Neural progenitor cell (in vitro differentiated cells): ENCODE measurements around the gene ODAD4. TPM values are rescaled to one million over a fixed set of nuclear protein-coding genes. Genes with fewer than 3 reads are reported as not detected.
A peak's percentile ranks its signal among the peaks of the same experiment; 100 is the strongest.

Experiments used
- DNase-seq: peaks from one replicate; pipeline ENCODE4 v3.0.0-alpha.2; 2016; ENCODE audit warnings: low spot score
- H2AFZ ChIP-seq: fragments of 200-600 bp; sonication (generic); replicated peaks from 2 replicates; pipeline ENCODE4 v1.6.1; 2016; ENCODE audit warnings: antibody characterized with exemption
- H3F3A ChIP-seq: fragments of 200-600 bp; sonication (generic); 2 replicates; pipeline ENCODE4 v1.6.1; 2016; ENCODE audit warnings: antibody characterized with exemption, low read depth
- H3K27ac ChIP-seq: fragments of 200-600 bp; sonication (generic); 2 replicates; pipeline ENCODE4 v1.5.1; 2016; ENCODE audit warnings: mild to moderate bottlenecking
- H3K27me3 ChIP-seq: fragments of 200-600 bp; sonication (generic); 2 replicates; pipeline ENCODE4 v1.6.1; 2016; ENCODE audit warnings: mild to moderate bottlenecking, moderate library complexity
- H3K36me3 ChIP-seq: fragments of 200-600 bp; sonication (generic); 2 replicates; pipeline ENCODE4 v1.5.1; 2016
- H3K4me1 ChIP-seq: fragments of 200-600 bp; sonication (generic); 2 replicates; pipeline ENCODE4 v1.6.1; 2016; ENCODE audit warnings: mixed run types
- H3K4me2 ChIP-seq: fragments of 200-600 bp; sonication (generic); 2 replicates; pipeline ENCODE4 v1.6.1; 2016
- H3K4me3 ChIP-seq: fragments of 200-600 bp; sonication (generic); 2 replicates; pipeline ENCODE4 v1.5.1; 2016
- H3K79me2 ChIP-seq: fragments of 200-600 bp; sonication (generic); 2 replicates; pipeline ENCODE4 v1.6.1; 2016; ENCODE audit warnings: low read depth
- H3K9ac ChIP-seq: fragments of 200-600 bp; sonication (generic); 2 replicates; pipeline ENCODE4 v1.6.1; 2016
- H3K9me3 ChIP-seq: fragments of 200-600 bp; sonication (generic); 2 replicates; pipeline ENCODE4 v1.5.1; 2016; ENCODE audit warnings: low read depth
- H4K20me1 ChIP-seq: fragments of 200-600 bp; sonication (generic); 2 replicates; pipeline ENCODE4 v1.6.1; 2016; ENCODE audit warnings: low read depth
- H3K27ac Mint-ChIP-seq: 3 replicates; pipeline ENCODE4 v1.8.0; 2021; ENCODE audit warnings: mixed read lengths
- H3K27me3 Mint-ChIP-seq: 2 replicates; pipeline ENCODE4 v1.8.0; 2022; ENCODE audit warnings: low read depth, mild to moderate bottlenecking, inconsistent platforms, moderate library complexity, mixed read lengths; ENCODE audit not compliant: insufficient read depth
- H3K36me3 Mint-ChIP-seq: 3 replicates; pipeline ENCODE4 v1.8.0; 2021; ENCODE audit warnings: mixed read lengths
- H3K4me1 Mint-ChIP-seq: 3 replicates; pipeline ENCODE4 v1.8.0; 2021; ENCODE audit warnings: mixed read lengths
- H3K4me3 Mint-ChIP-seq: 3 replicates; pipeline ENCODE4 v1.8.0; 2021; ENCODE audit warnings: mild to moderate bottlenecking, moderate library complexity, mixed read lengths
- H3K9me3 Mint-ChIP-seq: 3 replicates; pipeline ENCODE4 v1.8.0; 2020; ENCODE audit warnings: mixed read lengths
- CTCF ChIP-seq: fragments of 200-600 bp; sonication (generic); IDR thresholded peaks from 2 replicates; pipeline ENCODE4 v1.5.1; 2017; ENCODE audit warnings: antibody characterized with exemption, mild to moderate bottlenecking
- EZH2 ChIP-seq: fragments of 200-600 bp; sonication (generic); IDR thresholded peaks from 2 replicates; pipeline ENCODE4 v1.6.1; 2017; ENCODE audit warnings: antibody characterized with exemption, mild to moderate bottlenecking, moderate library complexity
- EZH2phosphoT487 ChIP-seq: fragments of 200-600 bp; sonication (generic); IDR thresholded peaks from 2 replicates; pipeline ENCODE4 v1.6.1; 2017; ENCODE audit warnings: antibody characterized with exemption
- total RNA-seq: library from RNA; depleted of rRNA; stranded (reverse); fragments of >200 nt; gene quantifications from 2 replicates; pipeline ENCODE4 v1.2.3, GENCODE V29; 2015; ENCODE audit warnings: low replicate concordance

ODAD4 gene
- total RNA-seq, 1 donor from 2014 or later: 4.1 TPM

GRCh38 chr17:41967921-41968578 is 37.6 kb downstream of the ODAD4 start:
- peak overlapping the region; percentile 91 for H3K4me2 ChIP-seq
- H3K9me3 Mint-ChIP-seq: no peaks in the 10 kb centered on the region
- peak overlapping the region; percentile 100 for H3K4me3 ChIP-seq
- H4K20me1 ChIP-seq: peaks cover 29% of the 10 kb centered on the region
- peaks cover 20% of the 10 kb centered on the region for H3K36me3 Mint-ChIP-seq
- no peaks in the 10 kb centered on the region for H3K27me3 ChIP-seq
- H3K4me1 ChIP-seq: peaks cover 13% of the 10 kb centered on the region
- peaks cover 10% of the 10 kb centered on the region for H3K27me3 Mint-ChIP-seq
- H3K4me1 Mint-ChIP-seq: peaks cover 23% of the 10 kb centered on the region
- peak overlapping the region; percentile 66 for H3K27ac Mint-ChIP-seq
- TF ChIP-seq CTCF (no peak), EZH2 (no peak), EZH2phosphoT487 (no peak)
- H3K79me2 ChIP-seq: peaks cover 47% of the 10 kb centered on the region
- no peak overlapping the region for H2AFZ ChIP-seq
- H3K9me3 ChIP-seq: no peaks in the 10 kb centered on the region
- no peak overlapping the region for H3K9ac ChIP-seq
- H3K4me3 Mint-ChIP-seq: peak overlapping the region; percentile 84
- peak; percentile 13 for DNase-seq
- peak overlapping the region; percentile 20 for H3K27ac ChIP-seq
- H3K36me3 ChIP-seq: no peaks in the 10 kb centered on the region
- H3F3A ChIP-seq: peaks cover 36% of the 10 kb centered on the region

- Histone ChIP-seq H3K79me2 (peaks cover 47% of the 10 kb centered on the region), H3K4me3 (no peak overlapping the region), H2AFZ (no peak overlapping the region), H3K9me3 (no peaks in the 10 kb centered on the region), H3K4me1 (peaks cover 13% of the 10 kb centered on the region), H3K36me3 (no peaks in the 10 kb centered on the region), H3F3A (peaks cover 36% of the 10 kb centered on the region), H4K20me1 (peaks cover 33% of the 10 kb centered on the region), H3K4me2 (no peak overlapping the region), H3K27ac (no peak overlapping the region), H3K27me3 (no peaks in the 10 kb centered on the region), H3K9ac (no peak overlapping the region)
- Mint-ChIP-seq H3K27me3 (peaks cover 10% of the 10 kb centered on the region), H3K4me3 (peak overlapping the region; percentile 59), H3K9me3 (no peaks in the 10 kb centered on the region), H3K36me3 (peaks cover 20% of the 10 kb centered on the region), H3K4me1 (peaks cover 20% of the 10 kb centered on the region), H3K27ac (no peak overlapping the region)
- TF ChIP-seq EZH2 (no peak), CTCF (no peak), EZH2phosphoT487 (no peak)
- no peak for DNase-seq
Measured at GRCh38 chr17:41968676-41969075, 38.3 kb downstream of the ODAD4 start.

- H3K79me2 ChIP-seq: peaks cover 47% of the 10 kb centered on the region
- H3K4me1 Mint-ChIP-seq: peaks cover 10% of the 10 kb centered on the region
- no peak for DNase-seq
- no peaks in the 10 kb centered on the region for H3K9me3 ChIP-seq
- peaks cover 39% of the 10 kb centered on the region for H4K20me1 ChIP-seq
- H2AFZ ChIP-seq: no peak overlapping the region
- no peaks in the 10 kb centered on the region for H3K9me3 Mint-ChIP-seq
- H3K4me3 ChIP-seq: no peak overlapping the region
- H3K27me3 ChIP-seq: no peaks in the 10 kb centered on the region
- H3K4me2 ChIP-seq: no peak overlapping the region
- no peak overlapping the region for H3K4me3 Mint-ChIP-seq
- no peaks in the 10 kb centered on the region for H3K36me3 ChIP-seq
- peaks cover 10% of the 10 kb centered on the region for H3K4me1 ChIP-seq
- H3K9ac ChIP-seq: no peak overlapping the region
- H3K36me3 Mint-ChIP-seq: peaks cover 24% of the 10 kb centered on the region
- H3K27ac ChIP-seq: no peak overlapping the region
- H3F3A ChIP-seq: peaks cover 23% of the 10 kb centered on the region
- H3K27me3 Mint-ChIP-seq: peaks cover 2% of the 10 kb centered on the region
- no peak overlapping the region for H3K27ac Mint-ChIP-seq
- TF ChIP-seq CTCF (no peak), EZH2phosphoT487 (no peak), EZH2 (no peak)
Measured at GRCh38 chr17:41970901-41971331, 40.5 kb downstream of the ODAD4 start.
